Measurements from ENCODE around the gene CYBA.
"Not testable (repeated sequence)": the region's sequence is repeated elsewhere in the genome, so short reads cannot be mapped to it uniquely, and the experiment has no call there.

The CYBA gene

DNA sequence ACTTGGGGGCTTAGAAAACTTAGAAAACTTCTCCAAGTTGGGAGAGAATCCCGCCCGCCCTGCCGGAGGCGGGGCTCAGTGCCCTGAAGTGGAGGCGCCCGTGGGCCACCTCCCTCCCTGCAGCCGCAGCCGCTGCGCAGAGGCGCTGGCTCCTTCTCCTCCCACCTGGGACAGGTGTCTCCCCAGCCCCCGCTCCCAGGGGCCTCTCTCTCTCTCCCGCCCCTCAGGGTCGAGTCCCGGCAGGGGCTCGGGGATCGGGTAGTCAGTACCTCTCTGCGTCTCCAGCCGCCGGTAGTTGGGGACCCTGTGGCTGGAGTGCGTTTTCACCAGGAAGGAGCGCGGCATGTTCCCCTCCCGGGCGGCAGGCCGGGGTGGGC, 35.2 kb upstream of the CYBA start:
- DNase-seq, result no peak

DNA sequence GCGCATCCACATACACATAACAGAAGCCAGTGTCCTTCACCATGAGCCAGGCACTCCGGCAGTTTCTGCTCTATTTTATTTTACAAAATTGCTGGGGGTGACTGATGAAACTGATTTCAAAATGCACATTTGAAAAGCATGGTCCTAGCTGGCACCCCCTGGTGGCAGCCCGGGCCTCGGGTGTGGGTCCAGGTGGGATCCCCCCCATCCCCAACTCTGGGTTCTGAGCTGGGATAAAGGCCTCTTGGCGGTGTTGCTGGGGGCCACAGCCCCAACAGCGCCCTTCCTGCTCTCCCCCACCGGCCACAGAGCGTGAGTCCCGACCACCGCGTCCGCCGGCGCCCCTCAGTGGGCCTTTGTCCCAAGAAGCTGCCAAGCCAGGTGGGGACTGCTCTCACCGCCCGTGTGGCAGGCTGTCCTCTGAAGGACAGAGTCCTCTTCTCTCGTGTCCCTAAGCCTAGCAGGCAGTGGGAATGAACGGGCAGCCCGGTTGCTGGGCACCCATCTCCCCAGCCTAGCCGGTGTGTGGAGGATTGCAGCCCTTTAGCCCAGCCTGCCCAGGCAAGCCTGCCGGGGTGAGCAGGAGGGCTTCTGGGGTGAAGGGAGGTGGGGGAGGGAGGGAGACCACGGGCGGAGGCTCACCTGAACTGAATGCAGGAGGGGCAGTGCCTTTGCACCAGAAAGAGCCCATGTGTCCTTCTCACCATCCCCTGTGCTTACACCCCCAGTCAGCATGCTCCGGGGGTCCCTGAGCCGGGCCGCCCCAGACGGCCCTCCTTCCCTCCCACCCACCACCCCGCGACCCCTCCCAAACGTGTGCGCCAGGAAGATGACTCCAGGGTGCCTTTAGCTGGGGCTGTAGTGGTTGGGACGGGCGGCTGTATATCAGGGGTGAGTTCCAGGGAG, 34.6 kb upstream of the CYBA start:
- DNase-seq, result no peak

GRCh38 chr16:88684569-88685155, 33.8 kb upstream of the CYBA start:
- no peak for DNase-seq

- peak; percentile 37 for DNase-seq
Measured at GRCh38 chr16:88681709-88682451, 31.0 kb upstream of the CYBA start.

DNA sequence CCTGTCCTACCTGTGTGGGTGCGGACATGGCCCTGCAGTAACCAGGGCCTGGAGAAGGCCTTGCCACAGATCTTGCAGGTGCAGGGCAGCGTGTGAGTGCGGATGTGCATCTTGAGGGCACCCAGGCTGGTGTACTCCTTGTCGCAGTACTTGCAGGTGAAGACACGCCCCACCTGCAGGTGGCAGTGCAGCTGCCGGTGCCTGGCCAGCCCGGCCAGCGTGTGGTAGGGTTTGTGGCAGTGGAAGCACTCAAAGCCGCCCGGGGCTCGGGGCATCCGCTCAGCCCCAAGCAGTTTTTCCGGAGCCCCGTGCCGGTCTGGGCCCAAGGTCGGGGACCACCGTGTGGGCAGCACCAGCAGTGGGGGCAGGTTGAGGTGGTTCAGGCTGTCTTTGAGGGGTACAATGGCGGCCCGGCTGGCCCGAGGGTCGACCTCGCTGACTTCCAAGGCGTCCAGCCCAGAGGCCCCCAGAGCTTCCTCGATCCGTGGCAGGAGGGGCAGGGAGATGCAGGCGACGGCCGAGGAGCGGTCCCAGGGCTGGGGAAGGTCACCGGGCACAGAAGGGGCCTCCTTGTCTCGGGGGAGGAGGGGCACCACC, 30.3 kb upstream of the CYBA start:
- DNase-seq, result no peak

GRCh38 chr16:88680554-88681083, 29.8 kb upstream of the CYBA start:
- DNase-seq, result no peak

DNA sequence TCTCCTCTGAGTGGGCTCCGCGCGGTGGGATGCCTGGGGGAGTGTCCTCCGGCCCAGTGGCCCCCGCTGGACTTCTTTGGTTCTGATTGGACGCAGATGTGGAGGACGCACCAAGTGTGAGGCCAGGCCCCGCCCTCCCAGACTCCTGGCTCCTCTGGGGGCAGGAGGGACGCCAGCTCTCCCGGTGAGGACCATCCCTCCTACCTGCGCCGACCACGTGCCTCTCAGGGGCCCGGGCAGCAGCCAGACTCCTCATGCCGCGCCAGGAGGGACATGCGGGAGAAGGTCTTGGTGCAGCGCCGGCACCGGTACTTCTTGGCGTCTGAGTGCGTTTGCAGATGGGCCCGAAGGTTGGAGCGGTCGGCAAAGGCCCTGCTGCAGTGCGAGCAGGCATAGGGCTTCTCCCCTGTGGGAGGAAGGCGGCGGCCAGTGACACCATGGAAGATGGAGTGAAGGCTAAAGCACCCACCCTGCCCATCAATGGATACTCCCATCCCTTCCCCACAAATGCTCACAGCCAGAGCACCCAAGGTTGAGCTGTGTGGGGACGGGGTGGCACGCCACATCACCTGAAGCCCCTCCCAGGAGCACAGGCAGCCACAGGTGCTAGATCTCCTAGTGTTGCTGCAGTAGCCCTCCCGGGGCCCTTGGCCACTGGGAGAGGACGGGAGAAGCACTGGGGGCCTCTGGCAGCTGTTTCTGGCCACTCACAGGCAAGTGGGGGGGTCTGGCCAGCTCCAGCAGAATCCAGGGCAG, 27.5 kb upstream of the CYBA start:
- no peak for DNase-seq

DNA sequence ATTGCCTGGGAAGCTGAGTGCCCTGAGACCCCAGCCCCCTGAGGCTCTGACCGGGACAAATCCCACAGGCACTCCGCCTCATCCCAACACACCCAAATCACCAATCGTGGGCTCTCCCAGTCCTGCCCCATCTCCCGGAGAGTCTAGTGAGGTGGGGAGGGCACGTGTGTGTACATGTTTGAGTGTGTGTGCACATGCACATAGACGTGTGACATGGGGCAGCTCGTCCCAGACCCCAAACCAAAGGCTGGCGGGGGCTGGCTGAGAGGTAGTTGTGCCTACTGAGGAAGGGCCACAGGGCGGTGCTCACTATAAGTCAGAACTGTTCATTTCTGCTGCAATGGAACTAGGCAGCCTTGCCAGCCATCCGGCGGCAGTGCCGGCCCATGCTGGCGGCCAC, 26.9 kb upstream of the CYBA start:
- DNase-seq, result no peak

- no peak for DNase-seq
Measured at GRCh38 chr16:88676502-88677242, 25.8 kb upstream of the CYBA start.

DNA sequence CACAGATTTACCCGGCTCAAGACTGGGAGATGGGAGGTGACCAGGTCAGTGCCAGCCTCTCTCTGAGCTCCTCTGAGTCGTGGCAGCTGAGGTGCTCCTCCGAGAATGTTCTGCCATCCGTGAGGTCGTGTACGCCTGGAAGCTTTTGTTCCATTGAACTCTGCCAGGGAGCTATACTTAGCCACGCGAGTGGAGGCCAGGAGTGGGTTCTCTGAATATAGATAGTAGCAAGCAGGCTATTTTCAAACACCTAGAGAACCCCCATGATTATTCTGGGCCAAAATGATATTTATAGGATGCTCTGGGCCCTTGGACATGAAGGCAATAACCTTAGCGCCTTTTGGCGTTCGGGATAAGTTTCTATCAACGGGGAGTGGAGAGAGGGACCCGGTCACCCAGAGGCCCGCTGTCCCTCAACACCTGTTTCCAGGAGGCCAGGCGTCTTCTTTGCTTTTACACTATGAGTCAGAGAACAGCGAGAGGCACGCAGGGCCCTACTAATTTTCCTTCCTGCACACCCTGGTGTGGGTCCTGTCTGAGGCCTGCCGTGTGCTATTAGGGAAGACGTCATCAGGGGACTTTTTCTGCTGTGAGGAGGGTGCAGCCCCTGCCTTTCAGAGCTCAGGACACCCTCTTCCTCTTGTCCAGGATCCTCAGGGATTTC, 23.0 kb upstream of the CYBA start:
- no peak for DNase-seq

DNA sequence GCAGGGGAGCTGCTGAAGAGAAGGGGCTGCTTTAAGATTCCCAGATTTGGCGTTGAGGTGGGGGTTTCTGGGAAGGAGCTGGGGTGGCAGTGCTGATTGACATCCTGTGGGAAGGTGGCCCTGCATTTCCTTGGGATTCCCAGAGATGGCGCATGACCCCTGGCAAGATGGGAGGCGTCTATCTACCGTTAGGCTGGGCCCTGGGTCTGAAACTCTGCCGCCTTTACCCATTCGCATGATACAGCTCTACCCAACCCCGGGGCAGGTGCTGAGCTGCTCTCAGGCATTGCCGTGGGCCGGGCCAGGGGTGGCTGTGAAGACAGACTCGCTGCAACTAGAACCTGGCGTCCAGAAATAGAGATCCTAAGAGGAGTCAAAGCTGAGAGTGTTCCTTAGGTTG, 21.9 kb upstream of the CYBA start:
- DNase-seq, result no peak

- no peak for DNase-seq
Measured at GRCh38 chr16:88671806-88672205, 21.0 kb upstream of the CYBA start.

DNA sequence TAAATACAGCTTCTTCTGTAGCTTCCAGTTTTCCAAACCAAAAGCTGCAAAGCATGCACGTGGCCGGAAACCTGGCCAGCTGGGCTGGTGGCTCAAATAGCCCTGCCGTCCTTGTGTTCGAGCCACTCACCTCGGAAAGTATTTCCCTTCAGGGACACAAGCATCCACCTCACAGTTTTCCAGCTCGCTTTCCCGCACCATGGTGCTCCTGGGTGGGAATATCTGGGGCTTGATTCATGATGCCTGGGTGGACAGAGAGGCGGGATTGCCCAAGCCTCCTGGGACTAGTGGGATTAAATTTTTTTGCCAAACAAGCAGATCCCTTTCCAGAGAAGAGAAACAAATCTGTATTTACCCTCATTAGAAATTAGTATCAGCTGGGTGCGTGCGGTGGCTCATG, 19.1 kb upstream of the CYBA start:
- DNase-seq, result no peak

DNA sequence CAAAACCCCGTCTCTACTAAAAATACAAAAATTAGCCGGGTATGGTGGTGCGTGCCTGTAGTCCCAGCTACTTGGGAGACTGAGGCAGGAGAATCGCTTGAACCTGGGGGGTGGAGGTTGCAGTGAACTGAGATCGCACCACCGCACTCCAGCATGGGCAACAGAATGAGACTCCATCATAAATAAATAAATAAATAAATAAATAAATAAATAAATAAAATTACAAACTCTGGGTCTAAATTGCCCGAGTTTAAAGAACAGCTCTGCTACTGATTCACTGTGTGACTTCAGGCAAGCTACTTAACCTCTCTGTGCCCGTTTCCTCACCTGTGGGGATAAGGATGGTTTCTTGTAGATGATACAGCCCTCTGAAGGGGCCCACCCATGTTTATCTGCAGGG, 18.6 kb upstream of the CYBA start:
- not testable (repeated sequence) for DNase-seq

DNA sequence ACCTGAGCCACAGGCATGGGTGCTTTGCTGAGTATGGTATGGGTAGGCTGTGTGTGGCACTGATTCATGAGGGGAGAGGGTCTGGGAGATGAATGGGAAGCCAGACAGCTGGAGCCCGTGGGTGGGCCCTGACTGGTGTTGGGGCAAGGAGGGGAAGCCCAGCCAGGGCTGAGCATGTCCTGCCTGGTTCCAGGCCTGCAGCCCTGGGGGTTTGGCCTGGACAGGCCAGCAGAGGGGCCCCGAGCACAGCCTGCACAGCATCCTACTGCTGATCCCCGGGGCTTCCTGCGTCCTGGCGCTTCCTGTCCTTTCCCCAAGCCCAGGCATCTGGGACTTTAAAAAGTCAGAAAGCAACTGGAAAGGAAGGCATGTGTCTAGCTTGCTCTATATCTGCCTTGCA, 16.6 kb upstream of the CYBA start:
- DNase-seq, result no peak

DNA sequence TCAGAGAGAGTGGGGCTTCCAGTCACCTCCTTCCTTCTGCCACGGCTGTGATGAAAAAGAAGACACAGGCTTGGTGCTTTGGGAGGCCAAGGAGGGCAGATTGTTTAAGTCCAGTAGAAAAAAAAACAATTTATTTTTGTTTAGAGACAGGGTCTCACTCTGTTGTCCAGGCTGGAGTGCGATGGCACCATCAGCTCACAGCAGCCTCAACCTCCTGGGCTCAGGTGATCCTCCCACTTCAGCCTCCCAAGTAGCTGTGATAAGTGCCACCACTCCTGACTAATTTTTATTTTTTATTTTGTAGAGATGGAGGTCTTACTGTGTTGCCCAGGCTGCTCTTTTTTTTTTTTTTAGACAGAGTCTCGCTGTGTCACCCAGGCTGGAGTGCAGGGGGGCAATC, 14.7 kb upstream of the CYBA start:
- no peak for DNase-seq

- DNase-seq, result no peak
Measured at GRCh38 chr16:88665148-88665547, 14.3 kb upstream of the CYBA start.

DNA sequence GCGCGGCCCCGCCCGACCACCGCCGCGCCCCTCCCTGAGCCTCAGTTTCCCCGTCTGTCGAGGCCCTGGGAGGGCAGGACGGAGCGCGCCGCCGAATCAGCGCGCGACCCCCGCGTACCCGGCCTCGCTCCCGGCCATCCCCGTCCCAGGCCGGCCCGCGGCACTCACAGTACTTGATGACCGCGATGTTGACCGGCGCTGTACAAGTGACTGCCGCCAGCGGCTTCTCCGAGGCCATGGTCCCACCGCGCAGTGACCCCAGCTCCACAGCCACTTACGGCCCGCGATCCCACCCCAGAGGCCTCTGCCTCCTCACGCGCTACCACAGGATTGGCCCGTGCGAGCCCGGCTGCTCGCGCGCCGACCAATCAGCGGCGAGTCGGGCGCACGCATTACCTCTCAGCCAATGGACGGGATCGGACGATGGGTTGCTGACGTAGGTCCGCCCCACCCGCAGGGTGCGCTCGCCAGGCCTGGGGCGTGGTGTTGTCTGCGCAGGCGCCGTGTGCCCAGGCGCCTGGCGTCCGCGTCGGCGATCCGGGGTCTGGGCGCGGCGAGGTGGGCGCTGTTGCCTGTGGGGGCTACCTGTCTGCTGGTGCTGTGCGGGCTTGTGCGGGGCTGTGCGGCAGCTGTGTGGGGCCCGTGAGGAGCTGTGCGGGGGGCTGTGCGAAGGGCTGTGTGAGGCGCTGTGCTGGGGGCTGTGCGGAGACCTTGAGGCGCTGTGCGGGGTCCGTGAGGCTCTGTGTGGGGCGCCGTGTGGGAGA, 12.2 kb upstream of the CYBA start, which contains the start of gene MVD:
Gene MVD, minus strand, starts transcription at position 249 of the 764 bp plus-strand sequence. Its CDS starts 11 bp downstream, at position 238.
- peak; percentile 89 for DNase-seq

GRCh38 chr16:88662222-88662842, 11.5 kb upstream of the CYBA start:
- no peak for DNase-seq

DNA sequence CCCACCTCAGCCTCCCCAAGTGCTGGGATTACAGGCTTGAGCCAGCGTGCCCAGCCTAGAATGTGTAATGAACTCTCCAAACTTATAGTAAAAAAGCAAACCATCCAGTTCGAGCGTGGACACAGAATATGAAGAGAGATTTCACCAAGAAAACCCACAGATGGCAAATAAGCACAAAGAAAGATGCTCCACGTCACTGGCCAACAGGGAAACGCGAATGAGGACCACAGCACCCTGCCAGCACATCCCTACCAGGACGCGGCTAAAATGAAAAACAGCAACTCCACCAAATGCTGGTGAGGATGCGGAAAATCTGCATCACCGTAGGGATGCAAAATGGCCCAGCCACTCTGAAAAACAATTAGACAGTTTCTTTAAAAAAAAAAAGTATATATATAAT, 10.6 kb upstream of the CYBA start:
- no peak for DNase-seq
